Measurements from ENCODE around the gene FITM1.
"Not testable (repeated sequence)": the region's sequence is repeated elsewhere in the genome, so short reads cannot be mapped to it uniquely, and the experiment has no call there.

Gene FITM1

DNA sequence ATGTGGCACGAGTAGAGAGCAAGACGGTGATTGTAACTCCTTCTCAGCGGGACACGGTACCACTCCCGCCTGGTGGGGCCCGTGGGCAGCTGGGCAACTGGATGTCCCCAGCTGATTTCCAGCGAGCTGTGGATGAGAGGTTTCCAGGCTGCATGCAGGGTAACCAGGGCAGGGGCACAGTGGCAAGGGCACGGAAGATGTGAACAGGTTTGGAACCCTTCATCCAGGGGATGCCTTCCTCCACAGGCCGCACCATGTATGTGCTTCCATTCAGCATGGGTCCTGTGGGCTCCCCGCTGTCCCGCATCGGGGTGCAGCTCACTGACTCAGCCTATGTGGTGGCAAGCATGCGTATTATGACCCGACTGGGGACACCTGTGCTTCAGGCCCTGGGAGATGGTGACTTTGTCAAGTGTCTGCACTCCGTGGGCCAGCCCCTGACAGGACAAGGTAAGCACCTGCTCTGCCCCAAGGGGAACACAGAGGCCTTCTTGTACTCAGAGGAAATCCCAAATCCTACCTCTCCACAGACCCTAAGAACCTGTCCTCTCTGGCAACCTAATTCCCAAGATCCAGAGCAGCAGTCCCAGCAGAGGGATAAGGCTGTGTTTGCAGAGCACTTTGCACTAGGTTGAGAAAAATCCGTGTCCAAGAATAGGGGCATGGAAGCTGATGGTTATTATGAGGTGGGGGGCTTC lies 32.1 kb upstream of the FITM1 start:
- DNase-seq (ENCODE audit: low spot score): no peak

DNA sequence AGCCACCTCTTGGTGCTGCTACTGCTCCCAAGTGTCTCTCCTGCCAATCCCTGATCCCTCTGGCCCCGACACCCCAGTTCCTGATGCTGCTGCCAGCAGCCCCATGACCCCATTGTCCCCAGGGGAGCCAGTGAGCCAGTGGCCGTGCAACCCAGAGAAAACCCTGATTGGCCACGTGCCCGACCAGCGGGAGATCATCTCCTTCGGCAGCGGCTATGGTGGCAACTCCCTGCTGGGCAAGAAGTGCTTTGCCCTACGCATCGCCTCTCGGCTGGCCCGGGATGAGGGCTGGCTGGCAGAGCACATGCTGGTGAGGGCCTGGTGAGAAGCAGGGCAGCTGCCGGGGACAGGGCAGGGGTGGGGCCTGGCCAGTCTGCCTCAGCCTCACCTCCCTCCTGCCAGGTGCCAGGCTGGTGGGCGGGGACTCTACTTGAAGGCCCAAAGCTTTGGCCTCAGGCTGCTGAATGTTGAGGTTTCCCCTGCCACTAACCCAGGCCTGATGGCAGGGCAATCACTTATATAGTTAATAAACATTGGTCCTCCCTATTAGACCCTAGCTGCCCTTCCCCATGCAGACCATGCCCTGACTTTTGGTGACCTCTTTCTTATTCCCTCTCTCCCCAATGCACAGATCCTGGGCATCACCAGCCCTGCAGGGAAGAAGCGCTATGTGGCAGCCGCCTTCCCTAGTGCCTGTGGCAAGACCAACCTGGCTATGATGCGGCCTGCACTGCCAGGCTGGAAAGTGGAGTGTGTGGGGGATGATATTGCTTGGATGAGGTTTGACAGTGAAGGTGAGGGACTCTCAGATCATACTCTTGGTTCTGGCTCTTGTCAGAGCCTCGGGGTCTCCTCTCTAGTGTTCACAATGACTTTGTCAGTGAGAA lies 31.3 kb upstream of the FITM1 start:
- no peak for DNase-seq (ENCODE audit: low spot score)

DNA sequence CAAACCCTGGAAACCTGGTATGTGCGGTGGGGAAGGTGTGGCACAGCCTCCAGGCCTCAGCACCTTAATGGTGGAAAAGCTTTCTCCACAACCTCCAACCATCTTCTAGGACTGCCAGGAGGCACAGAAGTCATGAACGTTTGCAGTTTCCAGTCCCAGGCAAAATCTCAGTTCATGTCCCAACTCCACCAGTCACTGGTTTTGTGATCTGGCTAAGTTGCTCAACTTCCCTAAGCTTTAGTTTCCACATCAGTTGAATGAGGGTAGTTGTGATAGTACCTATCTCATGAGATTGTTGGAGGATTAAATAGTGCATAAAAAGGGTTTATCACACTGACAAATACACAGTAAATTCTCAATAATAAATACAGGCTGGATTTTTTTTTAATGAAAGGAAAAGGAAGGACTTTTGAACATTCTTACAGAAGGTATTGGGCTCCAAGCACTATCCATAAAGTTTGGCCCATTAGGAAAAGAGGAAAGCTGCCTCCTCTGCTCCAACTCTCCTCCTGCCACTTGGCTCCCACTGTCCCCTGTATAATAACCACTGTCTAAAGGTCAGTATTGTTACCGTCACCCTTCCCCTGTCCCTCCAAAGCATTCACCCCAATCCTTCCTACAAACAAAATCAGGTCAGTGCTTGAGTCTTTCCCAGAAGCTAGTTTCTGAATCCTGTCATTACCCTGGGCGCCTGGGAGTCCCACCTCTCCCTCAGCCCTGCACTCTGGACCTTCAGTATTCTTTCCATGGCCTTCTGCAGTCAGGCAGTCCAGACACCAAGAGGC lies 30.1 kb upstream of the FITM1 start:
- no peak for DNase-seq (ENCODE audit: low spot score)

DNA sequence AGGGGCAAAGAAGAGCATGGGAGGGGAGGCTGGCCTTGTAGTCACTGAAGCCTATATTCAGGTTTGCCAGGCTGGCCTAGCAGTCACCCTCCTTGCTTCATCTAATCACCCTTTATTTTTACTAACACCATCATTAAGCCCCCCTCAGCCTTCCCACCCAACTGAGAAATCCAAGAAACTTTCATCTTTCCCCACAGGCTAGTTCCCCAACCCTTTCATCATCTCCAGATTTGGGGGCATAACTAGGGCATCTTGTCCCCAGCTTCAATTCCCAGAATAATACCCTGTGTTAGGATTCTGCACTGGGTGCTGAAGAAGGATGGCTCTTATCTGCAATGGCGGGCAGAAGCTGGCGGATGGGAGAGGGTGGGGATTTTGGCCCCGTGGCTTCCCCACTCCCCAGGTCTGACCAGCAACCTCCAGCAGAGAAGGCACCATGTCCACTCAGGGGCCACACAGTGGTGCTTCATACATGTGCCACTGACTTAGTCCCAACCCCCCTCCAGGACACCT lies 29.4 kb upstream of the FITM1 start:
- DNase-seq (ENCODE audit: low spot score): no peak

DNA sequence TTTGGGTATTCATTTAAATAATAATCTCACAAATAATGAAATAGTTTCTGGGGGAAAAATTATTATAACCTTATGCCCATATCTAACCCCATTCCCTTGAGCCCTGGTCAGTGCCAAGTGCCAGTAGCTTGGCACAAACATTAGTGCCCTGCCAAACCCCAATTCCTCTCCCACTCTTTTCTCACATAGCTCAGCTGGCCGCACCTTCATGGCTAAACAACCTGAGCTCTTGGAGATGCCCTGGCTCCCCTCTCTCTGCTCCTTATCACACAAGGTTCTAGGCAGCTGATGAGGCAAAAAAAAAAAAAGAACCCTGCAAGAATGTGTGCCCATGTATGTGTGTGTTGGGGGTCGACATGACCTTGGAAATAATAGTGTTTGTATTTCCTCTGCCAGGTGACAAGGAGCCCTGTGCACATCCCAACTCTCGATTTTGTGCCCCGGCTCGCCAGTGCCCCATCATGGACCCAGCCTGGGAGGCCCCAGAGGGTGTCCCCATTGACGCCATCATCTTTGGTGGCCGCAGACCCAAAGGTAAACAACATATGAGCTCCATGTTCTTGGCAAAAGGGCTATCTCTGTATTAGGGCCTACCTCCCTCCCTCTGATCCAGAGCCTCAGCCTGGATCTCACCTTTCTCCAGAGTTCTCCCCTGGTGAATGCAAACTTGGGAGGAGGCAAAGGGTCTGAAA lies 28.0 kb upstream of the FITM1 start:
- no peak for DNase-seq (ENCODE audit: low spot score)

DNA sequence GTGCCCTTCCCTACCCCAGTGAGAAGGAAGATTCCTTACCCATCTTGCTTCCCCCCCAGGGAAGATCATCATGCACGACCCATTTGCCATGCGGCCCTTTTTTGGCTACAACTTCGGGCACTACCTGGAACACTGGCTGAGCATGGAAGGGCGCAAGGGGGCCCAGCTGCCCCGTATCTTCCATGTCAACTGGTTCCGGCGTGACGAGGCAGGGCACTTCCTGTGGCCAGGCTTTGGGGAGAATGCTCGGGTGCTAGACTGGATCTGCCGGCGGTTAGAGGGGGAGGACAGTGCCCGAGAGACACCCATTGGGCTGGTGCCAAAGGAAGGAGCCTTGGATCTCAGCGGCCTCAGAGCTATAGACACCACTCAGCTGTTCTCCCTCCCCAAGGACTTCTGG lies 27.0 kb upstream of the FITM1 start:
- no peak for DNase-seq (ENCODE audit: low spot score)

DNA sequence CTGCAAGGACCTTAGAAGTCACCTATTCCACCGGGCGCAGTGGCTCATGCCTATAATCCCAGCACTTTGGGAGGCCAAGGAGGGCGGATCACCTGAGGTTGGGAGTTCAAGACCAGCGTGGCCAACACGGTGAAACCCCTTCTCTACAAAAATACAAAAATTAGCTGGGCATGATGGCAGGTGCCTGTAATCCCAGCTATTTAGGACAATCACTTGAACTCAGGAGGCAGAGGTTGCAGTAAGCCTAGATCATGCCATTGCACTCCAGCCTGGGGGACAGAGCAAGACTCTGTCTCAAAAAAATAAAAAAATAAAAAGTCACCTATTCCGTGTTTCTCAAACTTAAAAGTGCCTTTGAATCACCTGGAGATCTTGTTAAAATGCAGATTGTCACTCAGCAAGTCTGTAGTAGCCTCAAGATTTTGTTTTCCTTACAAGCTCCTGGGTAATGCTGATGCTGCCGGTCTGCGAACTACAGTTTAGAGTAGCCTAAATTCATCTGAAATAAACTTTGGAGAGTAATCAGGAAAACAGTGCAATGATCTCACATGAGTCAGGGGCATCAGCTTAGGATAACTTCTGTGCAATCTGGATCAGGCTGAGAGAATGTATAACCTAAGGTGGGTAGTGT lies 24.7 kb upstream of the FITM1 start:
- DNase-seq (ENCODE audit: low spot score): not testable (repeated sequence)

DNA sequence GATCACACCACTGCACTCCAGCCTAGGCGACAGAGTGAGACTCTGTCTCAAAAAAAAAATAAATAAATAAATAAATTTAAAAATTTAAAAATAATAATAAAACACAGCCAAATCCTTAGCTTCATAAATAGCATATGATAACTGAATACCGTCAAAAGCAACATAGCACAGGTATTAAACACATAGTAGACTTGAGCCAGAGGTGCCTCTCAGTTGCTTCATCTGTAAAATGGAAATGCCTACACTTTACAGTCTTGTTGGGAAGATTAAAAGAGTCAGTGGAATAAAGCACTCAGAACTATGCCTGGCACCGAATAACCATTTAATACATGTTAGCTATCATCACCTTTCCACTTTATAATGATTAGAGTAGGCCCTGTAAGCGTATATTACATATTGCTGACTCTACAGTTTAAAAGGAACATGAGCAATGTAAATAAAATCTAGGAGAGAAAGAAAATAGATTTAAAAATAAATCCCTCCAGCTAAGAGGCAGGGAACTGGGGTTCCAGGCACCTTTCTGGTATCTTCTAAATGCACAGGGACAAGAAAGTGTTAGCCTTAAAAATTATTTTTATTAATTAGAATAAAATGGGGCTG lies 23.7 kb upstream of the FITM1 start:
- DNase-seq (ENCODE audit: low spot score): no peak

DNA sequence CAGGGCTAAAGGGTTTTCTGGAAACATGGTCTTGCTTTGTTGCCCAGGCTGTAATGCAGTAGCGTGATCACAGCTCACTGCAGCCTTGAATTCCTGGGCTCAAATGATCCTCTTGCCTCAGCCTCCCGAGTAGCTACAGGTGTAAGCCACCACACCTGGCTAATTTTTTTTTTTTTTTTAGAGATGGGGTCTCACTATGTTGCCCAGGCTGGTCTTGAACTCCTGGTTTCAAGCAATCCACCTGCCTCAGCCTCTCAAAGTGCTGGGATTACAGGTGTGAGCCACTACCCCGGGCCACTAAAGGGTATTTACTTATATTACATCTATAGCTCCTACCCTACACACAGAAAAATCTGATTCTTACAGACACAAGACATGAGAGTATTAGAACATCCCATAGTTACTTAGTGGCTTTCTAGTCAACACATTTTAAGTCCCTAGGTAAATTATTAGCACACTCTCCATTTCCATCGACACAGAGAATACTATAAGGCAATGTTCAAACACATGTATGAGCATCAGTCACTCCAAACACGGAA lies 22.1 kb upstream of the FITM1 start:
- DNase-seq (ENCODE audit: low spot score): no peak

DNA sequence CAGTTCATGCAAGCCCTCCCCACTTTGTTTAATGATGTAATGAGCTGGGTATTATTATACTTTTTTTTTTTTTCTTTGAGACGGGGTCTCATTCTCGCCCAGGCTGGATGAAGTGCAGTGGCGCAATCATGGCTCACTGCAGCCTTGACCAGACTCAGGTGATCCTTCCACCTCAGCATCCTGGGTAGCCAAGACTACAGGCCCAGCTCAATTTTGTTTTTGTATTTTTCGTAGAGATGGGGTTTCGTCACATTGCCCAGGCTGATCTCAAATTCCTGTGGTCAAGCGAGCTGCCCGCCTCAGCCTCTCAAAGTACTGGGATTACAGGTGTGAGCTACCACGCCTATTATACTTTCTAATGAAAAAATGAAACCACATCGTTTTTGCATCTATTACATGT lies 20.4 kb upstream of the FITM1 start:
- DNase-seq (ENCODE audit: low spot score): no peak

DNA sequence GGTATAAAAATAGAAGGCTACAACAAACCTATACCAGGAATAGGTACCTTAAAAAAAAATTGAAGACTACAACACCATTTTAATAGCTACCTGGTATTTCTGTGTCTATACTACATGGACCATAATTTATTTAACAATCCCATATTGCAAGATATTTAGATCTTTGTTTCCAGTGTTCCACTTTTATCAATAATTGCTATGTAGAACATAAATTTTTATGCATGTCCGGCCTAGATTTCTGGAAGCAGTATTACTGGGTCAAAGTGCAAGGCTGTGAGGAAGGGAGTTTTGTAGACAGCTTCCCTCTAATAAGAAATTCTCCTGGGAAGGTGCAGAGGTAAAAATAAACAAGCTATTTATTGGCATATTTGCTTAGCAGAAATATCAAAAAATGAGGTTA lies 19.9 kb upstream of the FITM1 start:
- no peak for DNase-seq (ENCODE audit: low spot score)

DNA sequence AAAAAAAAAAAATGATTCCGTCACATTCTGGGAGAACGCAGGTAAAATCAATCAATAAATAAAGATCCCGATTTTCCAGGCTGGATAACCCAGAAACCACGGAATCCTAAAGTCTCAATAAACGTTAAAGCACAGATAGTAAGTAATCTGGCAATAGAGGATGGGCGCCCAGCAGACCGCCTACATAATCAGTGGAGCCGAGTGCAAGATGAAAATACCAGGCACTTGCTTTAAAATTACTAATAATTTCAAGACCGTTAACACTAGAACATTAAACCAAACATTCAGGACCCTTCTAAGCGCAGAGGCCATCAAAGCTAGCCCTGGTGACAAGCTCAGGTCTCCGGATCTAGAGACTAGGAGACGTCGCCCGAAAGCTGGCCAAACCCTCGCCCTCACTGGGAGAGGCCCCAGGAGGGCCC lies 17.1 kb upstream of the FITM1 start:
- no peak for DNase-seq (ENCODE audit: low spot score)

DNA sequence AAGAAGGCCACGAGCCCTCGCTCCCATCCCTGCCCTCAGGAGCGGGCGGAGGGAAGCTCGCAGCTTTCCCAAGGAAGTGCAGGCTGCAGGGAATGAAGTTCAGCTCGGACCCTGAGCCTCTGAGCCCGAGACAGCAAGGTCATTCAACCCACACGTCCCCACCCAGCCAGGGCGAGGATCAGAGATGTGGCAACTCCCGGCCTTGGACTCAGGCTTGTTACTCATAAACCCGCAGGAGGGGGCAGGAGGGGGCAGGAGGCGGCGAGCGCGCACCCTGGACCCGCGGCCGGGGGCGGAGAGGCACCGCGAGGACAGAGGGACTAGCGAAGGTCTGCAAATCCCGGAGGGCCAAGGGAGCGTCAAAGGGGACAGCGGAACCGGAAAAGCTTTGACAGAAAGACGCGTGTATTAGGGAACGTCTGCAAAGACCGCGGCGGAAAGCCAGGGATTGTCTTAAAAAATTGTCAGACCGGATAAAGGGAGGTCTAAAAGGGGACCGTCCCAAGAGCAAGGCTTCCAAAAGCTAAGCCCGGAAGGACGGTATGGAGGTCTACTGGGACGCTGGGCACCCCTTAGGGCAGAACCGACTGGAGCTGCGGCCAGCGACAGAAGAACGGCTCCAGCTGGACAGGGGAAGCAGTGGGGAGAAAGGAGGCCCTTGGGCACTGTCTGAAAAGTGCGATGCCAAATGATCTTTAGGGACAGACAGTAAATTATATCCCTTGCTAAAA lies 16.5 kb upstream of the FITM1 start:
- peak; percentile 87 for DNase-seq (ENCODE audit: low spot score)

DNA sequence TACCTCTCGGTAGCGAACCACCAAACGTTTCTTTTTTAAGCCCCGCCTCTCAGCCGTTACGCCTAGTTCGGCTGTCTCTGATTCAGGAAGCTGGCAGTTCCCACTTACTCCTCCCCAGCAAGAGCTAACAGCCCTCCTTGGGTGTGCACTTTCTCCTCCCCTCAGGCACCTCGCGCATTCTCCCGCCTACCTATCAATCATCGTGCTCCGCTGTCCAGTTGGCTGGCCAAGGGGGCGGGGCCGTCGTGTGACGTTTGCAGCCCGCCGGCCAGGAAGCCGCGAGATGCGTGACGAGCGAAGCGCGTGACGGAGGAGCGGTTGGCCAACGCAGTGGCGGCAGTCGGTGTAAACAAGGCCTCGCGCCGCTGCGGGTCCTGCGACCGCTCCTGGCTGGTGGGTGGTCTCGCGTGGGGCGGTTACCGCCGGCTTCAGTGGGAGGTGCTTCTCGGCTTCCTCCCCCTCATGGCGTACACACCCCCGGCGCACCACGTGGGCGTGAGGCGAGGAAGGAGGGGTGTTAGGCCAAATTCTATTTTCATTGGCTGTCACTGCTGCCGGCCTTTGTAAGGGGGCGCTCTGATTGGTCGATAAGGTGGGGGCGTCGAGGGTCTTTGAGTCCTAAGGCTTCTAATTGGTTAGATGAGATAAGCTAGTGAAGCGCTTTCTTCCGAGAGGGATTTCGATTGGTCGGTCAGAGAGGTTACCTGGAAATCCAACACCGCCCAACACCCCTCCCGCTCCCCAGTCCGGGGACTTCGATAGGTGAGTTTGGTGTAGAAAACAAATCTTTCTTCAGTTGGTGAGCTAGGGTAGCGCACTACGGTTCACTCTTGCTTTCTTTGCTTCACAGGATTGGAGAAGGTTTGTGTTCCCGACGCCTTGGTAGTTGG lies 15.7 kb upstream of the FITM1 start, which contains the start of the genes DCAF11 and NRL:
Gene DCAF11 (plus strand): TSS at position 246 of the 890 bp plus-strand sequence. CDS start 818 bp downstream, outside the sequence.
Gene NRL (minus strand): TSS at position 418 of the 890 bp plus-strand sequence. CDS start 32,101 bp downstream, outside the sequence.
- peak; percentile 98 for DNase-seq (ENCODE audit: low spot score)

DNA sequence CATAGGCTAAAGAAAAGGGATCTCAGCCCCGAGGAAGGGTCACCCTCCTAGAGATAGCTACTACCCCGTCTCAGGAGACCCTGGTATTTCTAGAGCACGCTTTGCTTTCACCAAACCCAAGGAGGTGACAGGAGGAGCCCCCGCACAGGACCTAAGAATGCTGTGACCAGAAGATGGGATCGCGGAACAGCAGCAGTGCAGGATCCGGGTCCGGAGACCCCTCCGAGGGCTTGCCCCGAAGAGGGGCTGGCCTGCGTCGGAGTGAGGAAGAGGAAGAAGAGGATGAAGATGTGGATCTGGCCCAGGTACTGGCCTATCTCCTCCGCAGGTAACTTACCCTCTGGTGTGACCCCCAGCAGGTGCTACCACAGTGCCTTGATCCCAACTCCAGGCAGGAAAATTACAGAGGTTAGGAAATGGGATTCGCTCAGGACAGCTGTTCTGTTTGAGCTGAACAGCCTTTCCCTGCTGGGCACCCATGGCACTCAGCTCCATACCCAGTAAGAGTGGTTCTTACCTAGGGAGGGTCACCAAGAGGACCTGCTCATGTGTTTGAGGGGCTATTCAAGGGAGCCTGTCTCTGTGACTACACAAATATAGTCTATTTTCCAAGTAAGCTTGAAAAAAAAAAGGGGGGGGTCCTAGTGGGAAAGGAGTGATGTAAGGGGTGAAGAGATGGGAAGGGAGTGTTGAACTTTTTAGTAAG lies 14.9 kb upstream of the FITM1 start:
- DNase-seq (ENCODE audit: low spot score): no peak

DNA sequence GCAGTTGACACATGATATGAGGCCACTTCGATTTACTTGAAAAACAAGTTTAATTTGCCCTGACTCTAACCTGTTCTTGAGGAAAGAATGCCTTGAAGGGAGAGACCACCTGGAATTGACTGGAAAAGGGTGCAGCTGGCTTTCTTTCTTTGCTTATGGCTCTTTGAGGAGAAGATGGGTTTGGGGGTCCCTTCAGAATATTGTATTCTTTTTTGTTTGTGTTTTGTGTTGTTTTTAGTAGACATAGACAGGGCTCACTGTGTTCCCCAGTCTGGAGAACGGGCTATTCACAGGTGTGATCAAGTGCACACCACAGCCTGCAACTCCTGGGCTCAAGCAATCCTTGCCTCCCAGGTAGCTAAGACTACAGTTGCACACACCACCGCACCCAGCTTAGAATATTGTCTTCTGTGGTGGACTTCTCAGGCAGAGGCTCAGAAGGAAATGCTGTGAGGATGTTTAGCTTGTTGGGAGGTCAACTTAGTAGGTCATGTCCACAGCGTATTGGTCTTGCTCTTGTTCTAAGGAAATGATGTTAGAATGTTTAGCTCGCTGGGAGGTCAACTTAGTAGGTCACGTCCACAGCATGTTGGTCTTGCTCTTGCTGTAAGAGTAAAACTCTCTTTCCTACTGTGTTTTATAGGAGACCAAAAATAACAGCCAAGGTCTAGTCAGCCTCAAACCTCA lies 14.2 kb upstream of the FITM1 start:
- no peak for DNase-seq (ENCODE audit: low spot score)

DNA sequence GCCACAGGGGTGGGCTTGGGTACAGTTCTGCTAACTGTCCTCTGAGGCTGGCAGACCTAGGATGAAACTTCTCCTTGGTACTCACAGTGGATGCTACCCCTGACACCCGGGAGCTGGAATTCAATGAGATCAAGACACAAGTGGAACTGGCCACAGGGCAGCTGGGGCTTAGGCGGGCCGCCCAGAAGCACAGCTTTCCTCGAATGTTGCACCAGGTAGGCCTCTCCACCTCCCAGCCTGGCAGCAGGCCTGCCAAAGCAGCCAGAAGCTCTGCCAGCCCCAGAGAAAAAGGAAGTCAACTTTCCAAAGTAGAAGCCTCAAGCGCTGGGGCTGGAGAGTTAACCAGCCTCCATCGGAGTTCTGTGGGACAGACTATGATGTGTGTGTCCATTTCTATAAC lies 13.3 kb upstream of the FITM1 start:
- no peak for DNase-seq (ENCODE audit: low spot score)
